Astrocyte (in vitro differentiated cells and primary cell): ENCODE measurements around the gene TBCEL.

Source experiments
- EZH2 ChIP-seq: IDR thresholded peaks from 2 replicates; pipeline ENCODE4 v1.6.1; 2012; ENCODE audit warnings: mild to moderate bottlenecking, low read length, inconsistent platforms; ENCODE audit not compliant: insufficient read depth
- TF ChIP-seq, protein P1 (sequence below): IDR thresholded peaks from 2 replicates; pipeline ENCODE4 v1.5.1; 2011; ENCODE audit warnings: low read depth, mild to moderate bottlenecking, inconsistent platforms, low read length, moderate library complexity; ENCODE audit not compliant: insufficient read depth

DNA sequence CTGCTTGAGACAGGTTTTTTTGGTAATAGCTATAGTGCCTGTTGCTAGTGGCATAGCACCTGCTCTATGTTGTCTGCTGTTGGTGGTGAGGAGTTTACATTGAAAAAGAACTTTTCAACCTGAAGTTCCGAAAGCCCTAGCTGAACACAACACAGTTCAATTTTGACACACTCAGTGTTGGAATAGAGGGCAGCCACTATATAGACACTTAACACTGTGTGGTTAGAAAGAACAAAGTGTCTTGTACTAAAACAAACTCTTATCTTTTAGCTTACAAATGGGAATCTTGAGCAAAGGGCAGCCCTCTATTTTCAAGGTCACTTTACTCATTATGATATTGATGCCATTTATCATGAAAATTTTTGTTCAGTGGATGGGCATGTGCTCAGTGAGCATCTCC is 18.4 kb downstream of the TBCEL start:
- TF ChIP-seq, protein P1, sequence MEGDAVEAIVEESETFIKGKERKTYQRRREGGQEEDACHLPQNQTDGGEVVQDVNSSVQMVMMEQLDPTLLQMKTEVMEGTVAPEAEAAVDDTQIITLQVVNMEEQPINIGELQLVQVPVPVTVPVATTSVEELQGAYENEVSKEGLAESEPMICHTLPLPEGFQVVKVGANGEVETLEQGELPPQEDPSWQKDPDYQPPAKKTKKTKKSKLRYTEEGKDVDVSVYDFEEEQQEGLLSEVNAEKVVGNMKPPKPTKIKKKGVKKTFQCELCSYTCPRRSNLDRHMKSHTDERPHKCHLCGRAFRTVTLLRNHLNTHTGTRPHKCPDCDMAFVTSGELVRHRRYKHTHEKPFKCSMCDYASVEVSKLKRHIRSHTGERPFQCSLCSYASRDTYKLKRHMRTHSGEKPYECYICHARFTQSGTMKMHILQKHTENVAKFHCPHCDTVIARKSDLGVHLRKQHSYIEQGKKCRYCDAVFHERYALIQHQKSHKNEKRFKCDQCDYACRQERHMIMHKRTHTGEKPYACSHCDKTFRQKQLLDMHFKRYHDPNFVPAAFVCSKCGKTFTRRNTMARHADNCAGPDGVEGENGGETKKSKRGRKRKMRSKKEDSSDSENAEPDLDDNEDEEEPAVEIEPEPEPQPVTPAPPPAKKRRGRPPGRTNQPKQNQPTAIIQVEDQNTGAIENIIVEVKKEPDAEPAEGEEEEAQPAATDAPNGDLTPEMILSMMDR: no peak
- no peak for TF ChIP-seq EZH2
